Transverse colon (tissue), 4 donors: ENCODE data around the gene TCEA3. TPM values are rescaled to one million over a fixed set of nuclear protein-coding genes. Genes with fewer than 3 reads are reported as not detected.
A peak's percentile ranks its signal among the peaks of the same experiment; 100 is the strongest.

Experiments
- DNase-seq: peaks from one replicate; pipeline ENCODE4 v3.0.0-alpha.2; 2019
- H3K27ac ChIP-seq, 4 donors: fragments of 200-600 bp; sonication (generic); 2 replicates each; pipeline ENCODE4 v1.5.1; 2016 to 2018; ENCODE audit warnings: inconsistent platforms in 4 of 4
- H3K27me3 ChIP-seq: fragments of 200-600 bp; sonication (generic); 2 replicates; pipeline ENCODE4 v1.5.1; 2017; ENCODE audit warnings: inconsistent platforms
- H3K36me3 ChIP-seq, 4 donors: fragments of 200-600 bp; sonication (generic); 2 replicates each; pipeline ENCODE4 v1.5.1; 2017 to 2019; ENCODE audit warnings: inconsistent platforms in 4 of 4
- H3K4me1 ChIP-seq, 4 donors: fragments of 200-600 bp; sonication (generic); 2 replicates each; pipeline ENCODE4 v1.5.1; 2017 to 2020; ENCODE audit warnings: inconsistent platforms in 4 of 4
- H3K4me3 ChIP-seq, 4 donors: fragments of 200-600 bp; sonication (generic); 1 replicate in 1 of 4; 2 replicates in 3 of 4; pipeline versions ENCODE4 v1.5.1 to v1.6.1; 2017 to 2019; ENCODE audit warnings: inconsistent platforms in 4 of 4
- H3K9me3 ChIP-seq, 2 donors: fragments of 200-600 bp; sonication (generic); 2 replicates each; pipeline ENCODE4 v1.5.1; 2017 to 2019; ENCODE audit warnings: inconsistent platforms in 2 of 2
- EP300 ChIP-seq: sonication (generic); formaldehyde crosslinking; IDR thresholded peaks from one replicate; pipeline ENCODE4 v1.6.1; 2017; ENCODE audit warnings: antibody characterized with exemption, low read depth
- POLR2A ChIP-seq: fragments of 450-650 bp; IDR thresholded peaks from one replicate; pipeline ENCODE4 v1.6.1; 2016; ENCODE audit warnings: antibody characterized with exemption, mild to moderate bottlenecking, moderate library complexity
- POLR2AphosphoS5 ChIP-seq, 3 donors: sonication (generic); formaldehyde crosslinking; IDR thresholded peaks; one replicate each; pipeline ENCODE4 v1.6.1; 2016; ENCODE audit warnings: antibody characterized with exemption in 3 of 3
- WGBS, 2 donors: methylation state at CpG; one replicate each; pipeline ENCODE4 v1.1.5; 2018; ENCODE audit warnings: low coverage in 1 of 2; 5-methylcytosine and 5-hydroxymethylcytosine counted together
- in situ Hi-C, 4 donors: fragments of 200-750 bp; cut with MboI; loops; one replicate each; pipeline versions ENCODE4 v1.15.0 to v1.15.1; 2017; ENCODE audit warnings: low sequenced_read_pairs in 3 of 4, low pct_ligation_motif_present in 1 of 4, low pct_unique_long_range_greater_than_20kb in 1 of 4
- intact Hi-C: fragments of 100-400 bp; cut with DNase I; formaldehyde crosslinking; loops from one replicate; pipeline ENCODE4 v1.15.1; 2023; ENCODE audit warnings: low total_unique reads
- total RNA-seq, 4 donors: library from RNA; depleted of rRNA; stranded (reverse); fragments of >200 nt; gene quantifications; one replicate each; pipeline ENCODE4 v1.1.0, GENCODE V29; 2016
- TF ChIP-seq, protein P1 (sequence below), 5 experiments: fragments of 200-600 bp in 3 of 5; fragments of 450-650 bp in 2 of 5; sonication (generic) in 3 of 5; IDR thresholded peaks; 1 replicate in 2 of 5; 2 replicates in 3 of 5; pipeline ENCODE4 v1.5.1; 2016 to 2017; ENCODE audit warnings: antibody characterized with exemption in 5 of 5, inconsistent platforms in 3 of 5, mild to moderate bottlenecking in 2 of 5, moderate library complexity in 1 of 5

TCEA3 gene
- total RNA-seq, 4 donors from 2014 or later = 137 to 761 (median 198) TPM

DNA sequence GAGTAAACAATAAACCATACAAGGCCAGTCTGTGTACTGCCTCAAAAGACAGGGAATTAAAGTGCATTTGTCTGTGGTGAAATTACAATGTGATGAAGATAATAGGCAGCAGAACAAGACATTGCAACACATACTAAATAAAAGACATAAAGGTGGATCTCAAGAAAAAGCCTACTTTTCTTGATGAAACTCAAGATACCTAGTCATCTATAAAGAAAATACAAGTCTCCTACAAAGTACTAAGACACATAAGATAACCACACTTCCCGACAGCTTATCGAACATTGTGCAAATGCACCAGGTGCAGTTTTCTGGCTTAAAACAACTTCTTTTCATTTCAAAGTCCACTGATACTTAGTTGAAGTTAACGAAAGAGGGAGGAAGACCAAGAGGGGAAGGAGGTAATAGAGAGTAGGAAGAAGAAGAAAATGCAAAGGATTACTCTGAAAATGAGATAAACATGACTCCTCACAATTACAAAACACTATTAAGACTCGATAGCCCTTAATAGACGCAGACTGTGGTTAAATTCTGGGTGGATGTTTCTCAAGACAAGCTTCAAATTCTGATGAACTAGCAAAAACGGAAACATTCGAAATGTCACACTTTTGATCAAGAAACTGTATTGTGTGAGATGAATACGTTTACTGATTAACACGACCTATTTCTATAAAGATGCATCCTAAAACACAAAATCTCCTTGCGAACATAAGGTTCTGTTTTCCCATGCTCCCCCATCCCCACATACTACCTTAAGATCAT lies 82.4 kb downstream of the TCEA3 start:
- in situ Hi-C loops (no loop called here), intact Hi-C loops (no loop called here)

DNA sequence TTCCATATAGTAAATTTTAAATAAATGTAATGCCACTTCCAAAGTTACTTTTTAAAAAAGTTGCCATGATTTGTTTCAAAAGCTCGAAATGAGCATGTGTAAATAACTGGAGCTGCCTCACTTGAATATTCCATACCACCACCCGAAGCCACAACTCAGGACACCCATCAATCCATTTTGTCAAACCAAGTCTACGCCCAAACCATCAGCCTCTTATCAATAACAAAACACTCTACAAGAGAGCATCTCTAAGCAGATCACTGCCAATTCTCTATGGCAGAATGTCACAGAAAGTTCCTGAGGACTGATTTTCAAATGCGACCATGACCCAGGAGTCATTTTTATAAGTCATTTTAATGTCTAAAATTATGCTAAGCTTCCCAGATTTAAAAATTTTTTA lies 84.9 kb downstream of the TCEA3 start:
- TF ChIP-seq, protein P1, sequence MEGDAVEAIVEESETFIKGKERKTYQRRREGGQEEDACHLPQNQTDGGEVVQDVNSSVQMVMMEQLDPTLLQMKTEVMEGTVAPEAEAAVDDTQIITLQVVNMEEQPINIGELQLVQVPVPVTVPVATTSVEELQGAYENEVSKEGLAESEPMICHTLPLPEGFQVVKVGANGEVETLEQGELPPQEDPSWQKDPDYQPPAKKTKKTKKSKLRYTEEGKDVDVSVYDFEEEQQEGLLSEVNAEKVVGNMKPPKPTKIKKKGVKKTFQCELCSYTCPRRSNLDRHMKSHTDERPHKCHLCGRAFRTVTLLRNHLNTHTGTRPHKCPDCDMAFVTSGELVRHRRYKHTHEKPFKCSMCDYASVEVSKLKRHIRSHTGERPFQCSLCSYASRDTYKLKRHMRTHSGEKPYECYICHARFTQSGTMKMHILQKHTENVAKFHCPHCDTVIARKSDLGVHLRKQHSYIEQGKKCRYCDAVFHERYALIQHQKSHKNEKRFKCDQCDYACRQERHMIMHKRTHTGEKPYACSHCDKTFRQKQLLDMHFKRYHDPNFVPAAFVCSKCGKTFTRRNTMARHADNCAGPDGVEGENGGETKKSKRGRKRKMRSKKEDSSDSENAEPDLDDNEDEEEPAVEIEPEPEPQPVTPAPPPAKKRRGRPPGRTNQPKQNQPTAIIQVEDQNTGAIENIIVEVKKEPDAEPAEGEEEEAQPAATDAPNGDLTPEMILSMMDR (IDR thresholded peaks at IDR 0.05) = no peak
- TF ChIP-seq POLR2AphosphoS5 (IDR thresholded peaks at IDR 0.05) (no peak), EP300 (no peak), POLR2A (no peak)
- DNase-seq = no peak
- Histone ChIP-seq H3K36me3 (peaks cover 0 to 30% (median 12%) of the 10 kb centered on the region in 4 donors), H3K4me1 (peaks cover 31 to 57% (median 48%) of the 10 kb centered on the region in 4 donors), H3K27ac (no peak overlapping the region), H3K9me3 (no peaks in the 10 kb centered on the region), H3K4me3 (no peak overlapping the region), H3K27me3 (no peaks in the 10 kb centered on the region)
- intact Hi-C loops (no loop called here), in situ Hi-C loops (no loop called here)
- 58 to 61% methylated on average over 4 of the region's 4 CpGs for WGBS, 2 donors

More for the DNA sequence above, 82.4 kb downstream of the TCEA3 start:
- H3K36me3 ChIP-seq = peaks cover 0 to 11% (median 3%) of the 10 kb centered on the region in 4 donors
- H3K27me3 ChIP-seq = no peaks in the 10 kb centered on the region
- peak overlapping the region in 3 of 4 donors; percentile 92 to 93 (median 93) for H3K4me3 ChIP-seq
- WGBS, 2 donors = 3 to 7% methylated on average over 8 to 10 of the region's 10 CpGs
- peak overlapping the region; percentile 95 to 99 (median 98) for H3K27ac ChIP-seq
- DNase-seq = no peak
- no peaks in the 10 kb centered on the region for H3K9me3 ChIP-seq
- peaks cover 31 to 64% (median 51%) of the 10 kb centered on the region in 4 donors for H3K4me1 ChIP-seq
- TF ChIP-seq POLR2AphosphoS5 (IDR thresholded peaks at IDR 0.05) (no peak), POLR2A (no peak), EP300 (no peak)
- TF ChIP-seq, protein P1 (IDR thresholded peaks at IDR 0.05) = no peak

DNA sequence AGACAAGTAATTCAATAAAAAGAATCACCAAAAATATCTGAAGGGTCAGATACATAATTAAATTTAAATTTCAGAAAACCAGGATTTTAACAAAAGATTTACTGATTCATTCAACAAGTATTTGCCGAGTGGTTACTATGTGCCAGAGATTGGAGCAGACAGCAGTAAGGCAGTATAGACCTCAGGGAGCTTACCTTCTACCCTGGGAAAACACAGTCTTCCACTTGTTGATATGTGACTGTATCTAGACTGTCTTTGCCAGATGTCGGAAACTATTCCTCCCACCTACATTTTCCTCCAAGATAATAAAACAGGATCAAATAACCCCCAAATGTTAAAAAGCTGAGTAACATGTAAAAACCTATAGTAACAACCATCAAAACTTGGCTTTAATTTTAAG lies 86.7 kb downstream of the TCEA3 start:
- Histone ChIP-seq H3K9me3 (no peaks in the 10 kb centered on the region), H3K36me3 (peaks cover 0 to 46% (median 19%) of the 10 kb centered on the region in 4 donors), H3K27ac (no peak overlapping the region), H3K4me3 (no peak overlapping the region), H3K4me1 (peaks cover 30 to 54% (median 46%) of the 10 kb centered on the region in 4 donors), H3K27me3 (no peaks in the 10 kb centered on the region)
- TF ChIP-seq, protein P1 (IDR thresholded peaks at IDR 0.05) = no peak
- no peak for TF ChIP-seq POLR2A
- no peak for TF ChIP-seq EP300
- DNase-seq = no peak
- in situ Hi-C loops = no loop called here
- 83 to 87% methylated on average over 2 of the region's 2 CpGs for WGBS, 2 donors
- intact Hi-C loops = no loop called here

DNA sequence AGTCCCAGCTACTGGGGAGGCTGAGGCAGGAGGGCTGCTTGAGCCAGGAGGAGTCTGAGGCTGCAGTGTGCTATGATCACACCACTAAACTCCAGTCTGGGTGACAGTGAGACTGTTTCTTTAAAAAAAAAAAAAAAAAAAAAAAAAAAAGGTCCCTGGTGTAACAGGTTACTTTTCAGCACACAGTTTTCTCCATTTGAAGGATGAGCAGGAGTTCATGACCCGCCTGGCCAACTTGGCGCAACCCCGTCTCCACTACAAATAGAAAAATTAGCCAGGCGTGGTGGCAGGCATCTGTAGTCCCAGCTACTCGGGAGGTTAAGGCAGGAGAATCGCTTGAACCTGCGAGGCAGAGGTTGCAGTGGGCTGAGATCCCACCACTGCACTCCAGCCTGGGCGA lies 92.8 kb downstream of the TCEA3 start:
- DNase-seq = no peak
- H3K27ac ChIP-seq = no peak overlapping the region
- no peaks in the 10 kb centered on the region for H3K4me1 ChIP-seq
- no peaks in the 10 kb centered on the region for H3K27me3 ChIP-seq
- TF ChIP-seq EP300 = no peak
- TF ChIP-seq, protein P1 (IDR thresholded peaks at IDR 0.05) = no peak
- no peak for TF ChIP-seq POLR2AphosphoS5 (IDR thresholded peaks at IDR 0.05)
- no peak for TF ChIP-seq POLR2A
- WGBS, 2 donors = 86 to 94% methylated on average over 8 of the region's 8 CpGs
- intact Hi-C loops (no loop called here), in situ Hi-C loops (no loop called here)
- H3K4me3 ChIP-seq = no peak overlapping the region
- H3K9me3 ChIP-seq = no peaks in the 10 kb centered on the region
- H3K36me3 ChIP-seq = peaks cover 0 to 86% (median 23%) of the 10 kb centered on the region in 4 donors

Other genes starting within 250 kb of the TCEA3 start
- gene HTR1D, start 207.2 kb downstream of the TCEA3 start, total RNA-seq = under 1 TPM in 2 of 4 donors, not detected in 2; 0.14 to 0.20 TPM
- gene HNRNPR, start 80.5 kb downstream of the TCEA3 start, total RNA-seq = 100 to 1,000 TPM in 1 of 4 donors, 10 to 100 TPM in 3; 13.5 to 120 (median 60.8) TPM
- gene ZNF436, start 54.9 kb downstream of the TCEA3 start, total RNA-seq = 100 to 1,000 TPM in 1 of 4 donors, 10 to 100 TPM in 3; 12.5 to 125 (median 12.9) TPM
- 10 to 100 TPM; 38.2 to 62.9 (median 48.3) TPM for gene ASAP3, start 59.4 kb upstream of the TCEA3 start, total RNA-seq
- 10 to 100 TPM in 2 of 4 donors, 1 to 10 TPM in 2; 6.7 to 11.6 (median 8.9) TPM for gene E2F2, start 106.5 kb upstream of the TCEA3 start, total RNA-seq
- gene ID3, start 134.8 kb upstream of the TCEA3 start, total RNA-seq = 100 to 1,000 TPM; 174 to 363 (median 253) TPM